CD4-positive, alpha-beta T cell treated with Interleukin-17A for 1 hour (primary cell): Measurements from ENCODE around the gene LRRC73.
"Not testable (repeated sequence)": the region's sequence is repeated elsewhere in the genome, so short reads cannot be mapped to it uniquely, and the experiment has no call there.

ENCODE experiments used
- DNase-seq: peaks from one replicate; pipeline ENCODE4 v3.0.0-alpha.2; 2020

The LRRC73 gene

DNA sequence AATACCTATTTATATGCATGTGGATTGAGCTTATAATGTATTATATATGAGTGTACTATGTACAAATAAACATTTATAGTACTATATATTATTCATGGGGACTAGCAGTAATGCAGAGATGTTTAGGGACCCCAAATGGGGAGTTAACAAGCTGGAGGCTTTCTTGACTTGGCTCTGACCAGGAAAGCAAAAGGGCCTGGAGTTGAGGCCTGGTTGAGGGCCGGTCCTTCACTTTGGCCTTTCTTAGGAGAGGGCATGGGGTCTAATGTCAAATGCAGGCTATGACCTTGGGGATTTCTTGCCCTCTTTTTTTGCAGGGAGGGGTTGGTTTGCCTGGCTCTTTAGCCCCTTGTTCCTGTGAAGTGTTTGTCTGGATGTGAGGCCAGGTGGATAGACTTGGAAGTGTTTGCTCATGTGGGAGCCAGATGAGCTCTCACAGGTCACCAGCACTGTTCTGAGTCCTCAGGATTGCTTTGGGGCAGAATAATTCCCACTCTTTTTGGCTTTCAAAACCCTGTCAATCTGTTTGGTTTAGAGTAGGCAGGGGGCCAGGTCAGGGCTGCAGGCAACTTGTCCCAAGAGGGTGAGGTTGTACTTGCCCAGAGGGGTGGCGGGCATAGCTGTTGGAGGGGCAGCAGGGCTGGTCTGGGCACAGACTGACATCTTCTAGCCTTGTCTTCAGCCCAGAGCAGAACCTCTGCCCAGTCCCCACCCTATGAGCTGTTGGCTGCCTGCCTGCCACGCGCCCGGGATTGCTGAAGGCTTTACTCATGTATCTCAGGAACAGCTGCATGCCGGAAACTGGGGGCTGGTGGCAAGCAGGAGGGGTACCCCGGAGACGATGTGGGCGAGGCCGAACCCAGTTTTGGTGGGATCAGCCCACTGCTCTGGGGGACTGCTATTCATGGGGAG lies 18.1 kb downstream of the LRRC73 start:
- DNase-seq: no peak

DNA sequence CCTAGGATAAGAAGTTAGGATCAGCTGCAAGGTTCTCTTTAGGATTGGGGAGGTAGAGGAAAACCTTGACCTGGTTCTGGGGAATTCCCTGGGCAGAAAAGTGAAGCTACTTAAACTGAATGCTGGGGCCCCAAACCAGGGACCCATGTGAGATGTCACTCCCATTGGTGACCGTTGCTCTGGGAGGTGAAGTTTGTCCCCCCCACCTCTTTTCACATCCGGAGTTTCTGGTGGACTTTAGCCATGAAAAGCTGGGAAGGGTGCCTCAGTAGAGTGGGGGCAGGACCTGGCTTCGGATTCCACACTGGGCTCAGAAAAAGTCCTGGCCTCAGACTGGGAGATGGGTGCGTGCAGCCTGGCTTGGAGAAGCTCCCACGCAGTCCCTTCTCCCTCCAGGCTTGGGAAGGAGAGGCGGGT lies 19.6 kb downstream of the LRRC73 start:
- no peak for DNase-seq

DNA sequence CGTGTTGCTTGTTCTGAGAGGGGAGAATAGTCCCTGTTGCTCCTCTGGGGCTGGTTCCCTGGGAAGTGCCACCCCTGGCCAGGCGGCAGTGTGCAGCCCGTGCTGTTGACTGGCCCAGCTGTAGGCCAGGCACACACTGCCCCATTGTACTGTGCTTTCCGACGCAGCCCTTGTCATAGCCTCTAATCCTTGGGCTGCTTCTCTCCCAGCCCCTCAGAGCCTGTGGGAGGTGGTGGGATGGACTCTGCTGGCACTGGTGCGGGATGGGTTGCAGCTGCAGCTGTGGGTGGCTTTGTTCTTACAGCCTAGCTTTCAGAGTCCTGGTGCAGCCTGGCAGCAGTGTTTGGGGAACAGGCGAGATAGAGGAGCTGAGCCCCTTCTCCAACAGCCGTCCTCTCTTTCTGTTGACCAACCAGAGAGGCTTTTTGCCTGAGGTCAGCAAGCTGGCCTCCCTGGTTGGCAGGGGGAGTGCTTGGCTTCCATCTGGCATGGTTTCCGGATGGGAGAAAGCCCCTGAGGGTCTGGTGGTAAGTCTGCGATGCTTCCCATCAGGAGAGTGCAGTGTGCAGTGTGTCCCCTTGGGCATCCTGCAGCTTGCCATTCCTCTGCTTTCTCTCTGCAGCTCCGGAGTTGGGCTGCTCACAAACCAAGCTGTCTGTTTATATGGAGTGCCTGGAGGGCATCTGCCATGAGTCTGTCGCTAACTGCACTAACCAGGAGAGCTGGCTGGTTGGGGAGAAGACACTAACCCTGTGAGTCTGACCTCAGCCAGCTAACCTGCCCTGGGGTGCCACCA lies 20.7 kb downstream of the LRRC73 start:
- no peak for DNase-seq

DNA sequence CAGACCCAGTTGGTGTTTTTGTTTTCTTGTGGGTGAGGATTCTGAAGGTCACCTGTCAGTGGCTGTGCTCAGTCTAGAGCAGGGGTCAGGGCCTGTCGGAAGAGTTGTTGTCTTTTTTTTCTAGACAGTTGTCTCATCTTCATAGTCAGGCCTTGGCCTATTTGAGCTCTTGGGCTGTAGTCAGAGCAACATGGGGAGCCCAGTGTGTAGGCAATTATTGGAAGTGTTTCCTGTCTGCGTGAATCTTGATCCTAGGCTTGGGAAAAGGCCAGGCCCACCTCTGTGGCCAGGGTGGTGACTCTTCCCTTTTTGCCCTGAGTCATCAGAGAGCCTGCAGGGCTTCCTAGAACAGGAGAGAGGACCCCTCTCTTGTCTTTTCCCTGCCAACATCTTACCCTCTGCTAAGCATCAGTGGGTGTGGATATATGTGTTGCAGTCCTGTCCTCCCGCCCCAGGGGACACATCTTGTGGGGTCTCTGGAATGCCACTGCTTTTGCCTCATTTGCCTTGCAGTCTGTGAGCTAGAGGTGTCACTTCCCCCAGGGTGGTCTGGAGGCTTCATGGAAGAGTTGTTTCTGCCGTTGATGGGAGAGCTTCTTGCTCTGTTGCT lies 21.4 kb downstream of the LRRC73 start:
- DNase-seq: no peak

DNA sequence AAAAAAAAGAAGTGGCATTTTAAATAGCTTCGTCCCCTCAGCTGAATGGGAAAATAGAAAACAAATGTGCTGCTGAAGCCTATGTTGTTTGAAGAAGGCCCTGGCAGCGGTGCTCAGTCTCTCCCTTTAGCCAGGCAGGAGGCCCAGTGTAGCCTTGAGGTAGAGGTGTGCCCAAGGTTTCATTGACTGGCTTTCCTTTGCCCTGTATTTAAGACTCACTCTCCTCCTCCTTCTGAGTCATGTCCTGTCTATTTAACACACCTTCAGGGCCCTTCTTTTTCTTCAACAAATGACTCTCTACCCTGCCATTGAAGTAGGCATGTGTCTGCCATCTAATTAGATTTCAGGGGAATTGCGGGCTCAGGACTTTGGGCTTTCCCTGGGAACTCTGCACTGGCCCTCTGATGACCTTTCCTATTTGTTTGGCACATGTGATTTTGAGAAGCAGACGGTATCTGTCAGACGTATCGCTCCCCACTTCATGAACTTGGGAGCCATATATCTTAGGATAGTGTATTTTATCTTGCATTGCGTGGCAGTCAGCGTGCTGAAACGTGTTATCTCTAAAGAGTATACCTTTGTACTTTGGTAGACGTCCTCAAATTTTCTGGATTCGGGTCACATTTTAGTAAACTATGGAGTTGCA lies 28.4 kb downstream of the LRRC73 start:
- DNase-seq: no peak

DNA sequence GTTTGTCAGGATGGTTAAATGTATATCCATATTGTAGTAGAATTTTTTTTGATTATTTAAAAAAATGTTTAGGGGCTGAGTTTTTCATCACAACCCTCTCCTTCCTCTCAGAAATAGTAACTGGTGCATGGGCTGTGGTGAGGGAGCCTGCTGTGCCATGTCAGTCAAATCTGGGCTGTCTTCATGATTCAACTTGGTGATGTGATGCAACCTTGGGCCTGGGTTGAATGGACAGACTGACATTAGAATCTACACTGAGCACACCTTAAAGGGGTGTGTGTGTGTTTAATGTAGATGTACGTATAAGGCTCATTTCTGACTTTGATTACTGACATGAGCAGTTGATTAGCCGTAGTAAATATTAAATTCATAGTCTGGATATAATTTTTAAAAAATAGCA lies 29.1 kb downstream of the LRRC73 start:
- DNase-seq: no peak

DNA sequence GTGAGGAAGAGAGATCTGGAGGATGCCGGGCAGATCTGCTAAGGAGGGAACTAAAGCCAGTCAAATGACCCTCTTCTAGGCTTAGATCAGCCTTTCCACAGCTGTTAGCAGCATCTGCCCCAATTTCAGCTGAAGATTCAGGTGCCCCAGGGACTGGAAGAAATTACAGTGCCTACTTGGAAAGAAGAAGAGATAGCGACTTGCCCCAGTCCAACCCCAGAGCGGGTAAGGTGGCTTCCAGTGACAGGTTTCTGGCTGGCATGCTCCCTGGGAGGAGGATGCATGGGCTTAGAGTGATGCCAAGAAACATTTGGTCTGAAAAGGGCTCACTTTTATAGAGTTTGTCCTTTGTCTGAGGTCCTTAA lies 32.2 kb downstream of the LRRC73 start:
- DNase-seq: peak; percentile 21

DNA sequence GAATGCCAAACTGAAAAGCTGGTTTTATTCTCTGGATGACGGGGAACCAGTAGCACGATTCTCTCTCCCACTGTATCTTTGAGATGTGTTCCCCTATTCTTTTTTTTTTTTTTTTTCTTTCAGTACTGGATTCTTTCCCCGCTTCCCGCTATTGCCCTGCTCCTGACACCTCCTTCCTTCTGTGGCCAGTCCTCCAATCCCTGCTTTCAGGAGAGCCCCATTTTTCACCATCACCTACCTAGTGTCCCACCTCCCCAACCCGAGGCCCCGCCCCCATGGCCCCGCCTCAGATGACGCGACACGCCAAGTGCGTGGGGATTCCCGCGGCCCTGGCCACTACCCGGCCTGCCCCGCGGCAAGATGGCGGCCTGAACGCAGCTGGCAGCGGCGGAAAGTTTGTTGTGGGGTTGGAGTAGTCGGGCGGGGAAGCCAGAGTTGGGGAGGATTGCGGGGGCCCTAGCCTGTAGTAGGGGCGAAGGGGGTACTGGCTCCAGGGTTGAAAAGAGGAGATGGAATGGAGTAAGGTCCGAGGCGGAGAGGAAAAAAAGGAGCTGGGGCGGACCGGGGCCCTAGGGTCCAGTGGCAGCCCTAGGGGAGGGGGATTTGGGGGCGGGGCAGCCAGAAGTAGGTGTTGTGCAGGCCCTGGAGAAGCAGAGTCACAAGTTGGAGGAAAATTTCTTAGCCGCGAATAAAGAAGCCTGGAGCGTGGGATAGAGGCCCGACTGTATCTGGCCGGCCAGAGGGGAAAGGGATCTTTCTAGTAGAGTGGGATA lies 32.7 kb downstream of the LRRC73 start, which contains the start of gene TJAP1:
TJAP1 (plus strand) TSS at position 336 of the 773 bp plus-strand sequence. CDS start 21,432 bp downstream, outside the sequence.
- peak; percentile 96 for DNase-seq

DNA sequence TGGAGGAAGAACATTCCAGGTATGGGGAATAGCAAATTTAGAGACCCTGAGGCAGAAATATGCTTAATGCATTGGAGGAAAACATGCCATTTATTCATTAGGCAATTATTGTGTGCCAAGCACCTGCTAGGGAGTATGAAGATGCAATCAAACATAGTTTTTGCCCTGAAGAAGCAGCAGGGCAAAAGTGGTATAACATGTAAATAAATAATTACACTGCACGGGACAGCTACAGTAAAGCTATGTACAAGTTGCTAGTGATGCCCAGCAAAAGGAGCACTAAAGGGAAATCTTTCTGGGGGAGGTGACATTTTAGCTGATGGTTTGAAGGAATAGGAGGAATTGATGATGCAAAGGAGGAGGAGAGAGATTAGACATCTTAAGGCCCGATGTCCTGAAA lies 33.4 kb downstream of the LRRC73 start:
- peak; percentile 30 for DNase-seq

DNA sequence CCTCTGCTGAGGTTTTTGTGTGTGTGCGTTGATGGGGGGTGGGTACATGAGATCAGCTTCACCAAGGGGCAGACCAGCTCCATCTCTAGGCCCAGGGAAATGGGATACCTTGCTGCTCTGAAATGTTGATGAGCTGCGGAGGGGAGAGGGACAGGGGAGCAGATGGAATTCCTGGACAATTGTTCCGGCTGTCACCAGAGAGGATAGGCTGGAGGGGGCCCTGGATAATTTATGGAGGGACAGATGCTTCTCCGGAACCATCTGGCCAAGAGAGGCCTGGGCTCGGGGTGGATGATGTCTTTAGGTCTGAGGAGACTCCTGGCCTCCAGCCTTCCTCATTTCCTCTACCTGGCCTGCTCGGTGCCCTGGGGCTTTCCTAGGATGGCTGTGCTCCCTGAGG lies 34.6 kb downstream of the LRRC73 start:
- DNase-seq: no peak

DNA sequence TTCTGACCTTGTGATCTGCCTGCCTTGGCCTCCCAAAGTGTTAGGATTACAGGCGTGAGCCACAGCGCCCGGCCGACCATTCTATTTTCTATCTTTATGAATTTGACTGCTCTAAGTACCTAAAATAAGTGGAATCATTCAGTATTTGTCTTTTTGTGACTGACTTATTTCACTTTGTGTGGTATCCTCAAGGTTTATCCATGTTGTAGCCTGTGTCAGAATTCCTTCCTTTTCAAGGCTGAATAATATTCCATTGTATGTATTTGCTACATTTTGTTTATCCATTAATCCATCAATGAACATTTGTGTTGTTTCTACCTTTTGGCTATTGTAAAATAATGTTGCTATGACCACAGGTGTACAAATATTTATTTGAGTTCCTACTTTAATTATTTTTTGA lies 37.6 kb downstream of the LRRC73 start:
- DNase-seq: no peak

DNA sequence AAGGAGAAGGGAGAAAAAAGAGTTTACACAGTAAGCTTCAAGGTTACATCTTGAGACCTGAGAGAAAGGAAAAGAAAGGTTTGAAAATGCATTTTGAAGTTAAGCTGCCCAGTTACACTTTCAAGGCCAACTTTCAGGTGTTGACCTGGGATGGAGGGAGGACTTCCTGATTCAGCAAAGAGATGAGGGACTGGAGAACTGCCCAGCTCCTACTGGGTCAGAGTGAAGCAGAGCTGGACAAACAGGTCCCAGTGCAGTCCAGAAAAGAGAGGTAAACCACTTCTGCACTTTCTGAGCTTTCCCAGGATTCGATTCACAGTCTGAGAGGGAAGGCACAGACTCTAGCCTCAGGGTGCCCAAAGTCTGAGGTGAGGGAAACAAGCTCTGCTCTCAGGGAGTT lies 38.7 kb downstream of the LRRC73 start:
- no peak for DNase-seq

DNA sequence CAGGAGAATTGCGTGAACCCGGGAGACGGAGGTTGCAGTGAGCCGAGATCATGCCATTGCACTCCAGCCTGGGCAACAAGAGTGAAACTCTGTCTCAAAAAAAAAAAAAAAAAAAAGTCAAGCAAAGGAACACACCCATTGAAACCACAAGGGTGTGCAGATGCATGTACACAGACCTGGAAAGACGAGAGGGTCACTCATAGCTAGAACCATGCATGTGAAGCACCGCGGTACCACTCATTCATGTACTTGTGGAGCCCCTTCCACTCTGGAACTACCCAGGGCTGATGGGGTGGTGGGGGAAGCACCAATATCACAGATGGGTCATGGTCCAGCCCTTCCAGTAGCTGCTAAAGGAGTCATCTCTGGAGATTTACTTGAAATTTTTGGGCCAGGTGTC lies 40.2 kb downstream of the LRRC73 start:
- DNase-seq: no peak

DNA sequence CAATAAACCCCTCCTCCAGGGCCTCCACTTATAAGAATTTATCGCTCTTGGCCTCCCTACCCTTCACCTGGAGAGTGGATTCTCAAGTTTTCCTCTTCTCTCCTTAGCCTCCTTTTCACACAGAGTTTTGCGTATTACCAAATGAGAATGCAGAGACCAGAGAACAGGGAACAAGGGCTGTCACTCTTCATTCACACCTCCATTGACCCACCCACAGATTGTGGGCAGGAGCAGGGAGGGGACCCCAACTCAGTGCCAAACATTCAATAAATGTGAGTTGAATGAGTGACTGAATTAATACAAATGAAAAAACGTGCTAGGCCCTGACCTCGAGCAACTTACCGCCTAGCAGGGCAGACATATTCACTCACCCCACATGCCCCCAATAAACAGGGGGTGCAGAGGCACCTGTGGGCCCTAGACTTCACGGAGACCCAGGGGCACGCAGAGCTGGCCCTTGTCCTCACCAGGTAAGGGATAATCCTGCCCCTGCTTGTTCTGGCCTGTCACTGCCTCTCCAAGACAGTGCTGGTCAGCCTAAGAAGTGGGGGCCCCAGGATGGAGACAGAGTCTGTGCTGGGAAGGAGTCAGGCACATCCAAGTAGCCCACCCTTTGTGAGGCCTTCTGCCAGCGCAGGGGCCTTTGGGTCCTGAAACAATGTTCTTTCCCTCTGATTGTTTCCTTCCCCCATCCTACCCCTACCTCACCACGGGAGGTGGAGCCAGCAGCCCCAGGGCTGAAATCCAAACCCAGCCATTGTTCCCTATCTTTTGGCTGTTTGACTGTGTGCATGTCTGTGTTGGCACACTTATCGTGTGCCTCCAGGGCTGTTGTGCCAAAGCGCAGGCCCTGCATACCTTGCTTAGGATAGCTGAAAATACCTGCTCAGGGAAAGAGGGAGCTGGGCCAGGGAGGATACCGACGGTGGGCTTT lies 41.1 kb downstream of the LRRC73 start:
- DNase-seq: no peak

DNA sequence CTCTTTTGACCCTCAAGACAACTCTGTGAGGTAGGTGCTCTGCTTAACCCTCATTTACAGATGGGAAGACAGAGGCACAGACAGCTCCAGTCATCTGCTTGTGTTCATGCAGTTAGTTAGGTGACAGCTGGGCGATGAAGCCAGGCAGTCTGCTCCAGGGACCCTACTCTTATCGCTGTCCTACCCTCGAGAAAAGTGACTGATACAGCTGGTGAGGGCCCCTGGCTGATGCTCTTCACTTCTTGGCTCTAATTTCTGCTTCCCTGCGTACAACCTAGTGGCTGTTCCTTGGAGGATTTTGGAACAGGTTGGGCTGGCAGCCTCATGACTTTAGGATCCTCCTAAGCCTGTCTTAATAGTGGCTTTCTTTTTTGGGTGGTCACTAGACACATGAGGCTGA lies 41.9 kb downstream of the LRRC73 start:
- DNase-seq: no peak

DNA sequence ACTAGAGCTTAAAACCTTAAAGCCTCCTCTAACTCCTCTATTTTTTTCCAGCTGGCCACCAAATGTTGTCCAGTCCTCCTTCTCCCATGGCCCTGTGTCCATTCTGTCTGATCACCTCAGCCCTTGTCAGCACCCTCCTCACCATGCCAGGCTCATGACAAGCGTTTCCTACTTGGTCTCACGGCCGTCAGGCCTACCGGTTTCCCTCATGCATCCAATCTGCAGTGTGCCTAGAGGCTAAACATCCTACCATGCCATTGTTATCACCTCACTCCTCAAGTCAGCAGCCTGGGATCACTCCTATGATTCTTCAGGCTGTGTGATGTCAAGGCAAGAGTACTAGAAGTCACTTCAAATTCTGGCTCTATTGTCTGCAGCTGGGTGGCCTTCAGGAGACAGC lies 42.4 kb downstream of the LRRC73 start:
- no peak for DNase-seq

DNA sequence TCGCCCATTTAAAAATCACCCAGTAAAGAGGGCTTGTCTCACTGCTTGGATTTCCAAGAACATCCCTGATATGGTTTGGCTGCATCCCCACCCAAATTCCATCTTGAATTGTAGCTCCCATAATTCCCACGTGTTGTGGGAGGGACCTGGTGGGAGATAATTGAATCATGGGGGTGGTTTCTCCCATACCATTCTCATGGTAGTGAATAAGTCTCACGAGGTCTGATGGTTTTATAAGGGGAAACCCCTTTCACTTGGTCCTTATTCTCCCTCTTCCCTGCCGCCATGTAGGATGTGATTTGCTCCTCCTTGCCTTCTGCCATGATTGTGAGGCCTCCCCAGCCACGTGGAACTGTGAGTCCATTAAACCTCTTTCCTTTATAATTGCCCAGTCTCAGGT lies 42.9 kb downstream of the LRRC73 start:
- not testable (repeated sequence) for DNase-seq

DNA sequence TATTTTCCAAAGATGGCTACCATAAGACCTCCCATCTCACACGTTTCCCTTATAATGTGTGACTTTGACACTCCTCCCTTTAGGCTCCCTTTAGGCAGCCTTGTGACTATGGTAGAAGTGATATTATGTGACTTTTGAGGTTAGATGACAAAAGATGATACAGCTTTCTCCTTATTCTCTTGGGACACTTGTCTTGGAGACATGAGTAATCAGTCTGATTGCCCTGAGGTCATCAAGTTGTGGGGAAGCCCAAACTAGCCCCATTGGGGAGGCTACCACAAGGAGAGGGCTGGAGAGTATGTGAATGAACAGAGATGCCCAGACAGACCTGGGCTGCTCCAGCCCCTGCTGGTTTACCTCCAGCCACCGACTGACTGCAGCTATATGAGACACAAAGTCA lies 44.2 kb downstream of the LRRC73 start:
- DNase-seq: no peak

DNA sequence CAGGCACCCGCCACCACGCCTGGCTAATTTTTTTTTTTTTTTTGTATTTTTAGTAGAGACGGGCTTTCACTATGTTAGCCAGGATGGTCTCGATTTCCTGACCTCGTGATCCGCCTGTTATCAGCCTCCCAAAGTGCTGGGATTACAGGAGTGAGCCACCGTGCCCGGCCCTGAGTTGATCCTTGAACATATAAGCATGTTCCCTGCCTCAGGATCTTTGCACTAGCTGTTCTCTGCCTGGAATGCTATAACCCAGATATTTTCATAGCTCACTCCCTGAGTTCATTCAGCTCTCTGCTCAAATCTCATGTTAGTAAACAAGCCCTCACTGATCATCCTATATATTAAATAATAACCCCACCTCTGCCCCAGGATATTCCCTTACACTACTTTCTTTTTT lies 45.8 kb downstream of the LRRC73 start:
- DNase-seq: no peak

DNA sequence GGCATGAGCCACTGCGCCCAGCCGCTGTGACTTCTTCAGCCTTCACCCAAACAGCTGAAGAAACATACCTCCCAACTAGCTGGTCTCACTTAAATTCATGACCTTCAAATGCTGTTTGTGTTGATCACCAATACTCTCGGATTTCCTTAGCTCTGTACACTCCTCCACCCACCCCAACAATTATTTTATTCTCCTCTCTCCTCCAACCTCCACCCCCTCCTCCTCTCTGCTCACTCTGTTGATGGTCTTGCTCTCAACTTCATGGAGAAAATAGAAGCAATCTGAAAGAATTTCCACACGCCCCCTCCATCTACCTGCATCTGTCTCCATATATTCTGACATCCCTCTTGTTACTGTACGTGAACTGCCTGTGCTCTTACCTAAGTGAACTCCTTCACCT lies 48.2 kb downstream of the LRRC73 start:
- no peak for DNase-seq

DNA sequence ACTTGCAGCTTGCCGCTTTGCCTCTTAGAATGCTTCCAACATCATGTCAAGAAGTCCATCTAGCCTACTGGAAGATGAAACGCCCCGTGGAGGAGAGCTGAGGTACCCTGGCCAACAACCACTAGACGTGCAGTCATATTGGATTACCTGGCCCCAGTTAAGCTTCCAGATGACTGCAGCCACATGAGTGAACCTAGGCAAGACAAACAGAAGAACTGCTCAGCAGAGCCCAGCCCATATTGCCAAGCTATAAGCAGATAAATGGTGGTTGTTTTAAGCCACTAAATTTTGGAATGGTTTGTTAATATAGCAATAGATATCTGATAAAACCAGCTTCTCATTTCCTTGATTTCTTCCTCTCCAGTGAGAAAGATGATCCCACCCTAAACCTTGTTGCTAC lies 50.1 kb downstream of the LRRC73 start:
- DNase-seq: no peak
